ENCODE data around the gene SH3PXD2A.

Gene SH3PXD2A

GRCh38 chr10:103698266-103698665, 157.1 kb downstream of the SH3PXD2A start:
- no peak for DNase-seq

- no peak for DNase-seq
These were observed 157.6 kb downstream of the SH3PXD2A start for GRCh38 chr10:103697787-103698186.

GRCh38 chr10:103696411-103697145, 158.8 kb downstream of the SH3PXD2A start:
- peak; percentile 22 for DNase-seq

GRCh38 chr10:103696094-103696410, 159.3 kb downstream of the SH3PXD2A start:
- no peak for DNase-seq

GRCh38 chr10:103695584-103696005, 159.8 kb downstream of the SH3PXD2A start:
- no peak for DNase-seq

- no peak for DNase-seq
These were observed 161.6 kb downstream of the SH3PXD2A start for GRCh38 chr10:103693812-103694205.

- DNase-seq: peak; percentile 45
These were observed 162.2 kb downstream of the SH3PXD2A start for GRCh38 chr10:103692952-103693811.

- no peak for DNase-seq
These were observed 162.9 kb downstream of the SH3PXD2A start for GRCh38 chr10:103692436-103692951.

GRCh38 chr10:103691723-103692435, 163.5 kb downstream of the SH3PXD2A start:
- no peak for DNase-seq

- DNase-seq: no peak
These were observed 164.1 kb downstream of the SH3PXD2A start for GRCh38 chr10:103691267-103691666.

- peak; percentile 70 for DNase-seq
These were observed 165.1 kb downstream of the SH3PXD2A start for GRCh38 chr10:103690281-103690680.

GRCh38 chr10:103688491-103688890, 166.9 kb downstream of the SH3PXD2A start:
- DNase-seq: no peak

GRCh38 chr10:103687718-103688117, 167.7 kb downstream of the SH3PXD2A start:
- DNase-seq: no peak

- DNase-seq: no peak
These were observed 168.2 kb downstream of the SH3PXD2A start for GRCh38 chr10:103687172-103687571.

GRCh38 chr10:103685880-103686669, 169.3 kb downstream of the SH3PXD2A start:
- DNase-seq: peak; percentile 88

- no peak for DNase-seq
These were observed 171.5 kb downstream of the SH3PXD2A start for GRCh38 chr10:103683851-103684250.

- no peak for DNase-seq
These were observed 172.7 kb downstream of the SH3PXD2A start for GRCh38 chr10:103682631-103683030.

- DNase-seq: no peak
These were observed 173.6 kb downstream of the SH3PXD2A start for GRCh38 chr10:103681617-103682399.

GRCh38 chr10:103680869-103681236, 174.5 kb downstream of the SH3PXD2A start:
- DNase-seq: no peak

GRCh38 chr10:103679096-103679790, 176.1 kb downstream of the SH3PXD2A start:
- no peak for DNase-seq

GRCh38 chr10:103678178-103678526, 177.2 kb downstream of the SH3PXD2A start:
- DNase-seq: peak; percentile 82
